Testis (tissue), 2 donors: ENCODE data around the gene KISS1R.

Experiments
- POLR2A ChIP-seq: fragments of 450-650 bp; IDR thresholded peaks from one replicate; pipeline ENCODE4 v1.6.1; 2017; ENCODE audit warnings: antibody characterized with exemption, mild to moderate bottlenecking, moderate library complexity
- TF ChIP-seq, protein P1 (sequence below), 3 experiments: fragments of 450-650 bp in 2 of 3; fragments of 200-600 bp in 1 of 3; sonication (generic) in 1 of 3; IDR thresholded peaks; one replicate each; pipeline ENCODE4 v1.5.1; 2016 to 2019; ENCODE audit warnings: antibody characterized with exemption in 3 of 3, mild to moderate bottlenecking in 2 of 3, moderate library complexity in 1 of 3

- no peak for TF ChIP-seq POLR2A
- TF ChIP-seq, protein P1, sequence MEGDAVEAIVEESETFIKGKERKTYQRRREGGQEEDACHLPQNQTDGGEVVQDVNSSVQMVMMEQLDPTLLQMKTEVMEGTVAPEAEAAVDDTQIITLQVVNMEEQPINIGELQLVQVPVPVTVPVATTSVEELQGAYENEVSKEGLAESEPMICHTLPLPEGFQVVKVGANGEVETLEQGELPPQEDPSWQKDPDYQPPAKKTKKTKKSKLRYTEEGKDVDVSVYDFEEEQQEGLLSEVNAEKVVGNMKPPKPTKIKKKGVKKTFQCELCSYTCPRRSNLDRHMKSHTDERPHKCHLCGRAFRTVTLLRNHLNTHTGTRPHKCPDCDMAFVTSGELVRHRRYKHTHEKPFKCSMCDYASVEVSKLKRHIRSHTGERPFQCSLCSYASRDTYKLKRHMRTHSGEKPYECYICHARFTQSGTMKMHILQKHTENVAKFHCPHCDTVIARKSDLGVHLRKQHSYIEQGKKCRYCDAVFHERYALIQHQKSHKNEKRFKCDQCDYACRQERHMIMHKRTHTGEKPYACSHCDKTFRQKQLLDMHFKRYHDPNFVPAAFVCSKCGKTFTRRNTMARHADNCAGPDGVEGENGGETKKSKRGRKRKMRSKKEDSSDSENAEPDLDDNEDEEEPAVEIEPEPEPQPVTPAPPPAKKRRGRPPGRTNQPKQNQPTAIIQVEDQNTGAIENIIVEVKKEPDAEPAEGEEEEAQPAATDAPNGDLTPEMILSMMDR (IDR thresholded peaks at IDR 0.05) = no peak
Measured at GRCh38 chr19:918481-919198, 1.5 kb downstream of the KISS1R start.
